HCT116 (cell line): ENCODE results near the gene CTU2. TPM values are rescaled to one million over a fixed set of nuclear protein-coding genes. Genes with fewer than 3 reads are reported as not detected.
A peak's percentile ranks its signal among the peaks of the same experiment; 100 is the strongest.

Experiments used
- ATAC-seq: fragments of 200-7000 bp; cut with Tn5 transposase; 2 replicates; pipeline ENCODE4 v1.9.1; 2020; ENCODE audit warnings: mild to moderate bottlenecking, moderate library complexity
- BruUV-seq: library from RNA; stranded (reverse); fragments of 400-500 nt; replicated peaks from 2 replicates; lab custom pipeline; 2021; lab: Mats Ljungman, UMichigan
- CTCF ChIA-PET: fragments of 300-600 bp; sonication (Branson Sonifier 250); formaldehyde crosslinking; loops from one replicate; lab custom pipeline; 2021; ENCODE audit warnings: antibody characterized with exemption; lab: Charles Lee
- POLR2A ChIA-PET: fragments of 300-600, 350-600 bp; sonication (Branson Sonifier 250); formaldehyde crosslinking; loops from one replicate; lab custom pipeline; 2021; ENCODE audit warnings: antibody characterized with exemption; lab: Charles Lee
- RAD21 ChIA-PET, 2 experiments: fragments of 300-600 bp; sonication (Branson Sonifier 250); formaldehyde crosslinking; loops; one replicate each; lab custom pipeline; 2023; ENCODE audit warnings: low total read pairs in 2 of 2; ENCODE audit not compliant: uncharacterized antibody in 2 of 2, unreplicated experiment in 2 of 2, low non-redundant PET in 1 of 2; lab: Charles Lee
- DNase-seq: peaks from one replicate; pipeline ENCODE4 v3.0.0-alpha.2; 2010; ENCODE audit warnings: low read depth, low spot score
- H2AFZ ChIP-seq: fragments of 200-600 bp; shearing (Covaris generic), sonication (generic); 2 replicates; pipeline ENCODE4 v1.6.1; 2017; ENCODE audit warnings: low read depth, mixed run types, mixed read lengths, antibody characterized with exemption, low read length; ENCODE audit not compliant: poor library complexity, severe bottlenecking
- H3K27ac ChIP-seq: 2 replicates; pipeline ENCODE4 v1.5.1; 2012; ENCODE audit warnings: low read depth, low read length
- H3K27me3 ChIP-seq: fragments of 200-600 bp; sonication (generic); 2 replicates; pipeline ENCODE4 v1.6.1; 2016; ENCODE audit warnings: mixed run types, low read length, mixed read lengths; ENCODE audit not compliant: insufficient read depth
- H3K36me3 ChIP-seq, 2 experiments: fragments of 200-500 bp in 1 of 2; fragments of 200-600 bp in 1 of 2; sonication (Bioruptor generic) in 1 of 2; sonication (generic) in 1 of 2; 2 replicates each; pipeline versions ENCODE4 v1.5.1 to v1.6.1; 2014 to 2016; ENCODE audit warnings: low read length in 2 of 2, inconsistent platforms in 1 of 2, mixed read lengths in 1 of 2, mixed run types in 1 of 2; ENCODE audit not compliant: insufficient read depth in 2 of 2, control insufficient read depth in 1 of 2
- H3K4me1 ChIP-seq, 2 experiments: fragments of 200-600 bp in 1 of 2; sonication (generic) in 1 of 2; 2 replicates each; pipeline versions ENCODE4 v1.5.1 to v1.6.1; 2012 to 2017; ENCODE audit warnings: low read length in 2 of 2, inconsistent platforms in 1 of 2, mild to moderate bottlenecking in 1 of 2, mixed read lengths in 1 of 2, mixed run types in 1 of 2, moderate library complexity in 1 of 2; ENCODE audit not compliant: insufficient read depth in 2 of 2, control insufficient read depth in 1 of 2
- H3K4me2 ChIP-seq: fragments of 200-600 bp; sonication (generic); 2 replicates; pipeline ENCODE4 v1.6.1; 2017; ENCODE audit warnings: mixed run types, low read length, mixed read lengths
- H3K4me3 ChIP-seq, 2 experiments: fragments of 200-600 bp in 1 of 2; sonication (generic) in 1 of 2; replicated peaks in 1 of 2; 2 replicates each; pipeline ENCODE4 v1.5.1; 2011 to 2016; ENCODE audit warnings: low read length in 2 of 2, control low read depth in 1 of 2, low read depth in 1 of 2, mild to moderate bottlenecking in 1 of 2, mixed read lengths in 1 of 2, mixed run types in 1 of 2
- H3K79me2 ChIP-seq: fragments of 200-600 bp; sonication (generic); 2 replicates; pipeline ENCODE4 v1.6.1; 2017; ENCODE audit warnings: mild to moderate bottlenecking, mixed run types, low read length, moderate library complexity, mixed read lengths; ENCODE audit not compliant: insufficient read depth
- H3K9ac ChIP-seq: fragments of 200-600 bp; sonication (generic); 2 replicates; pipeline ENCODE4 v1.6.1; 2016; ENCODE audit warnings: low read length, mixed read lengths
- H3K9me2 ChIP-seq: fragments of 200-600 bp; sonication (generic), shearing (Covaris generic); 2 replicates; pipeline ENCODE4 v1.6.1; 2017; ENCODE audit warnings: mixed run types, mild to moderate bottlenecking, moderate library complexity; ENCODE audit not compliant: insufficient read depth
- H3K9me3 ChIP-seq, 2 experiments: fragments of 200-500 bp in 1 of 2; fragments of 200-600 bp in 1 of 2; sonication (Bioruptor generic) in 1 of 2; sonication (generic) in 1 of 2; 2 replicates each; pipeline ENCODE4 v1.6.1; 2014 to 2017; ENCODE audit warnings: low read length in 2 of 2, mixed read lengths in 2 of 2, inconsistent platforms in 1 of 2, low read depth in 1 of 2, mild to moderate bottlenecking in 1 of 2, mixed run types in 1 of 2, moderate library complexity in 1 of 2; ENCODE audit not compliant: control insufficient read depth in 1 of 2, insufficient read depth in 1 of 2
- H4K20me1 ChIP-seq: fragments of 200-600 bp; sonication (generic), shearing (Covaris generic); 2 replicates; pipeline ENCODE4 v1.6.1; 2017; ENCODE audit warnings: mixed run types, mild to moderate bottlenecking, moderate library complexity; ENCODE audit not compliant: insufficient read depth
- CBX3 ChIP-seq: IDR thresholded peaks from 2 replicates; pipeline ENCODE4 v1.6.1; 2012; ENCODE audit warnings: low read depth
- CEBPB ChIP-seq: IDR thresholded peaks from 2 replicates; pipeline ENCODE4 v1.6.1; 2012; ENCODE audit warnings: low read depth
- EGR1 ChIP-seq: IDR thresholded peaks from 2 replicates; pipeline ENCODE4 v1.6.1; 2012; ENCODE audit warnings: low read depth
- RAD21 ChIP-seq: IDR thresholded peaks from 2 replicates; pipeline ENCODE4 v1.6.1; 2012; ENCODE audit warnings: low read depth, mild to moderate bottlenecking
- intact Hi-C: fragments of 100-400 bp; cut with micrococcal nuclease; formaldehyde crosslinking; loops from 2 replicates; pipeline ENCODE4 v1.10.0; 2022
- total RNA-seq: library from RNA; stranded (reverse); gene quantifications from one replicate; pipeline ENCODE4 v1.2.1, GENCODE V29; 2021; ENCODE audit not compliant: unreplicated experiment
- TF ChIP-seq, protein P1 (sequence below), 3 experiments: fragments of 200-600 bp in 1 of 3; sonication (generic) in 1 of 3; IDR thresholded peaks in 2 of 3; conservative IDR thresholded peaks in 1 of 3; 2 replicates each; pipeline ENCODE4 v1.5.1; 2012 to 2017; ENCODE audit warnings: low read depth in 2 of 3, low read length in 2 of 3, antibody characterized with exemption in 1 of 3, borderline replicate concordance in 1 of 3, control low read depth in 1 of 3, mild to moderate bottlenecking in 1 of 3, mixed read lengths in 1 of 3, mixed run types in 1 of 3, moderate library complexity in 1 of 3; ENCODE audit not compliant: insufficient read depth in 1 of 3
- TF ChIP-seq, protein P2 (sequence below): IDR thresholded peaks from 2 replicates; pipeline ENCODE4 v1.6.1; 2012

The CTU2 gene
- total RNA-seq, 1 experiment from 2014 or later = 71.3 TPM

DNA sequence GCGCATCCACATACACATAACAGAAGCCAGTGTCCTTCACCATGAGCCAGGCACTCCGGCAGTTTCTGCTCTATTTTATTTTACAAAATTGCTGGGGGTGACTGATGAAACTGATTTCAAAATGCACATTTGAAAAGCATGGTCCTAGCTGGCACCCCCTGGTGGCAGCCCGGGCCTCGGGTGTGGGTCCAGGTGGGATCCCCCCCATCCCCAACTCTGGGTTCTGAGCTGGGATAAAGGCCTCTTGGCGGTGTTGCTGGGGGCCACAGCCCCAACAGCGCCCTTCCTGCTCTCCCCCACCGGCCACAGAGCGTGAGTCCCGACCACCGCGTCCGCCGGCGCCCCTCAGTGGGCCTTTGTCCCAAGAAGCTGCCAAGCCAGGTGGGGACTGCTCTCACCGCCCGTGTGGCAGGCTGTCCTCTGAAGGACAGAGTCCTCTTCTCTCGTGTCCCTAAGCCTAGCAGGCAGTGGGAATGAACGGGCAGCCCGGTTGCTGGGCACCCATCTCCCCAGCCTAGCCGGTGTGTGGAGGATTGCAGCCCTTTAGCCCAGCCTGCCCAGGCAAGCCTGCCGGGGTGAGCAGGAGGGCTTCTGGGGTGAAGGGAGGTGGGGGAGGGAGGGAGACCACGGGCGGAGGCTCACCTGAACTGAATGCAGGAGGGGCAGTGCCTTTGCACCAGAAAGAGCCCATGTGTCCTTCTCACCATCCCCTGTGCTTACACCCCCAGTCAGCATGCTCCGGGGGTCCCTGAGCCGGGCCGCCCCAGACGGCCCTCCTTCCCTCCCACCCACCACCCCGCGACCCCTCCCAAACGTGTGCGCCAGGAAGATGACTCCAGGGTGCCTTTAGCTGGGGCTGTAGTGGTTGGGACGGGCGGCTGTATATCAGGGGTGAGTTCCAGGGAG, 20.9 kb upstream of the CTU2 start:
- BruUV-seq = no TSS peak
- no peaks in the 10 kb centered on the region for H3K36me3 ChIP-seq
- POLR2A ChIA-PET = no interaction called here
- peak overlapping the region; percentile 100 for H3K4me2 ChIP-seq
- H3K4me1 ChIP-seq = peaks cover 25 to 38% of the 10 kb centered on the region in 2 experiments
- H3K27ac ChIP-seq = peak overlapping the region; percentile 25; the same call in 1 of the 2 replicates
- peak overlapping the region; percentile 62 for H3K9ac ChIP-seq
- DNase-seq (no peak), ATAC-seq (peak; percentile 19)
- no peaks in the 10 kb centered on the region for H3K79me2 ChIP-seq
- no peaks in the 10 kb centered on the region for H3K9me3 ChIP-seq
- intact Hi-C loops = no loop called here
- no peaks in the 10 kb centered on the region for H3K9me2 ChIP-seq
- H2AFZ ChIP-seq = peak overlapping the region; percentile 96
- H4K20me1 ChIP-seq = no peaks in the 10 kb centered on the region
- peak overlapping the region; percentile 68 to 83 for H3K4me3 ChIP-seq
- TF ChIP-seq, protein P1, sequence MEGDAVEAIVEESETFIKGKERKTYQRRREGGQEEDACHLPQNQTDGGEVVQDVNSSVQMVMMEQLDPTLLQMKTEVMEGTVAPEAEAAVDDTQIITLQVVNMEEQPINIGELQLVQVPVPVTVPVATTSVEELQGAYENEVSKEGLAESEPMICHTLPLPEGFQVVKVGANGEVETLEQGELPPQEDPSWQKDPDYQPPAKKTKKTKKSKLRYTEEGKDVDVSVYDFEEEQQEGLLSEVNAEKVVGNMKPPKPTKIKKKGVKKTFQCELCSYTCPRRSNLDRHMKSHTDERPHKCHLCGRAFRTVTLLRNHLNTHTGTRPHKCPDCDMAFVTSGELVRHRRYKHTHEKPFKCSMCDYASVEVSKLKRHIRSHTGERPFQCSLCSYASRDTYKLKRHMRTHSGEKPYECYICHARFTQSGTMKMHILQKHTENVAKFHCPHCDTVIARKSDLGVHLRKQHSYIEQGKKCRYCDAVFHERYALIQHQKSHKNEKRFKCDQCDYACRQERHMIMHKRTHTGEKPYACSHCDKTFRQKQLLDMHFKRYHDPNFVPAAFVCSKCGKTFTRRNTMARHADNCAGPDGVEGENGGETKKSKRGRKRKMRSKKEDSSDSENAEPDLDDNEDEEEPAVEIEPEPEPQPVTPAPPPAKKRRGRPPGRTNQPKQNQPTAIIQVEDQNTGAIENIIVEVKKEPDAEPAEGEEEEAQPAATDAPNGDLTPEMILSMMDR (IDR thresholded peaks at IDR 0.05 in 2 of 3, conservative IDR thresholded peaks at IDR 0.05 in 1 of 3; ENCODE audit: borderline replicate concordance in 1 of 3, insufficient read depth in 1 of 3, low read depth in 2 of 3, low read length in 2 of 3) = peak in 2 of 3 experiments; percentile 82 to 85; a peak in 5 of 6 replicates
- TF ChIP-seq CEBPB = no peak
- CTCF ChIA-PET = interaction anchor here (0.6 to 1.5 kb wide), 4 partner anchors 13 to 482 kb away, joined by 3 to 10 read pairs (median 4); no protein-coding TSS in a partner anchor
- H3K27me3 ChIP-seq = no peaks in the 10 kb centered on the region
- RAD21 ChIA-PET = no interaction called here

DNA sequence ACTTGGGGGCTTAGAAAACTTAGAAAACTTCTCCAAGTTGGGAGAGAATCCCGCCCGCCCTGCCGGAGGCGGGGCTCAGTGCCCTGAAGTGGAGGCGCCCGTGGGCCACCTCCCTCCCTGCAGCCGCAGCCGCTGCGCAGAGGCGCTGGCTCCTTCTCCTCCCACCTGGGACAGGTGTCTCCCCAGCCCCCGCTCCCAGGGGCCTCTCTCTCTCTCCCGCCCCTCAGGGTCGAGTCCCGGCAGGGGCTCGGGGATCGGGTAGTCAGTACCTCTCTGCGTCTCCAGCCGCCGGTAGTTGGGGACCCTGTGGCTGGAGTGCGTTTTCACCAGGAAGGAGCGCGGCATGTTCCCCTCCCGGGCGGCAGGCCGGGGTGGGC, 20.3 kb upstream of the CTU2 start:
- TF ChIP-seq, protein P2, sequence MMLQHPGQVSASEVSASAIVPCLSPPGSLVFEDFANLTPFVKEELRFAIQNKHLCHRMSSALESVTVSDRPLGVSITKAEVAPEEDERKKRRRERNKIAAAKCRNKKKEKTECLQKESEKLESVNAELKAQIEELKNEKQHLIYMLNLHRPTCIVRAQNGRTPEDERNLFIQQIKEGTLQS = no peak
- TF ChIP-seq CBX3 = no peak
- TF ChIP-seq RAD21 = no peak
- no peak for TF ChIP-seq EGR1
- Histone ChIP-seq H2AFZ (peak overlapping the region; percentile 96), H3K4me2 (peak overlapping the region; percentile 100), H3K4me3 (peak overlapping the region; percentile 68 to 83), H3K36me3 (no peaks in the 10 kb centered on the region), H3K27ac (peak overlapping the region; percentile 21; the same call in 1 of the 2 replicates), H3K9me3 (no peaks in the 10 kb centered on the region), H3K9ac (peak overlapping the region; percentile 62), H4K20me1 (no peaks in the 10 kb centered on the region), H3K4me1 (peaks cover 25 to 38% of the 10 kb centered on the region in 2 experiments), H3K79me2 (no peaks in the 10 kb centered on the region), H3K27me3 (no peaks in the 10 kb centered on the region), H3K9me2 (no peaks in the 10 kb centered on the region)
- DNase-seq (no peak), ATAC-seq (peak; percentile 67)
- ChIA-PET CTCF (no interaction called here), POLR2A (no interaction called here), RAD21 (no interaction called here)
- intact Hi-C loops = no loop called here
- BruUV-seq = no TSS peak
